Loucy (cell line): ENCODE results near the gene USP7.

ENCODE experiments used
- CTCF ChIP-seq: fragments of 200-600 bp; sonication (generic); conservative IDR thresholded peaks from 2 replicates; pipeline ENCODE4 v1.5.1; 2014; ENCODE audit warnings: mild to moderate bottlenecking, antibody characterized with exemption, low read length
- EZH2phosphoT487 ChIP-seq: fragments of 200-600 bp; IDR thresholded peaks from 2 replicates; pipeline ENCODE4 v1.6.1; 2018; ENCODE audit warnings: antibody characterized with exemption, mild to moderate bottlenecking, moderate library complexity, borderline replicate concordance

- no peak for TF ChIP-seq EZH2phosphoT487
- TF ChIP-seq CTCF, result no peak
Observed at GRCh38 chr16:8959921-8960787, 3.6 kb downstream of the USP7 start.
